Endothelial cell of umbilical vein (primary cell): Measurements from ENCODE around the gene XDH.

Experiments used
- EZH2 ChIP-seq: IDR thresholded peaks from 2 replicates; pipeline ENCODE4 v1.6.1; 2012; ENCODE audit warnings: borderline replicate concordance, low read depth, mild to moderate bottlenecking, moderate library complexity, low read length, inconsistent platforms; ENCODE audit not compliant: severe bottlenecking
- FOS ChIP-seq: IDR thresholded peaks from 2 replicates; pipeline ENCODE4 v1.6.1; 2011; ENCODE audit warnings: mild to moderate bottlenecking, low read length, moderate library complexity, borderline replicate concordance; ENCODE audit not compliant: insufficient read depth
- GATA2 ChIP-seq: IDR thresholded peaks from 2 replicates; pipeline ENCODE4 v1.7.0; 2011; ENCODE audit warnings: low read depth, mild to moderate bottlenecking, moderate library complexity, mixed read lengths, low read length; ENCODE audit not compliant: insufficient read length, insufficient read depth
- JUN ChIP-seq: IDR thresholded peaks from 2 replicates; pipeline ENCODE4 v1.6.1; 2011; ENCODE audit warnings: borderline replicate concordance, low read depth; ENCODE audit not compliant: insufficient read length, insufficient read depth
- MYC ChIP-seq: IDR thresholded peaks from one replicate; pipeline ENCODE4 v1.6.1; 2011; ENCODE audit warnings: mild to moderate bottlenecking, low read depth, low read length
- POLR2A ChIP-seq: IDR thresholded peaks from 2 replicates; pipeline ENCODE4 v1.6.1; 2012; ENCODE audit warnings: low read depth, mild to moderate bottlenecking, control low read depth, low read length
- POLR2AphosphoS5 ChIP-seq: IDR thresholded peaks from 2 replicates; pipeline ENCODE4 v1.6.1; 2012; ENCODE audit warnings: low read depth, mild to moderate bottlenecking, control low read depth, low read length, moderate library complexity; ENCODE audit not compliant: insufficient read depth
- TF ChIP-seq, protein P1 (sequence below), 2 donors: IDR thresholded peaks; 1 replicate in 1 of 2; 2 replicates in 1 of 2; pipeline ENCODE4 v1.5.1; 2011; ENCODE audit warnings: low read length in 2 of 2, mild to moderate bottlenecking in 2 of 2, moderate library complexity in 2 of 2, control low read depth in 1 of 2, inconsistent platforms in 1 of 2, low read depth in 1 of 2; ENCODE audit not compliant: insufficient read depth in 1 of 2; ENCODE audit errors: extremely low read depth in 1 of 2
- TF ChIP-seq, protein P2 (sequence below): IDR thresholded peaks from 2 replicates; pipeline ENCODE4 v1.6.1; 2011; ENCODE audit not compliant: insufficient read depth, insufficient read length

DNA sequence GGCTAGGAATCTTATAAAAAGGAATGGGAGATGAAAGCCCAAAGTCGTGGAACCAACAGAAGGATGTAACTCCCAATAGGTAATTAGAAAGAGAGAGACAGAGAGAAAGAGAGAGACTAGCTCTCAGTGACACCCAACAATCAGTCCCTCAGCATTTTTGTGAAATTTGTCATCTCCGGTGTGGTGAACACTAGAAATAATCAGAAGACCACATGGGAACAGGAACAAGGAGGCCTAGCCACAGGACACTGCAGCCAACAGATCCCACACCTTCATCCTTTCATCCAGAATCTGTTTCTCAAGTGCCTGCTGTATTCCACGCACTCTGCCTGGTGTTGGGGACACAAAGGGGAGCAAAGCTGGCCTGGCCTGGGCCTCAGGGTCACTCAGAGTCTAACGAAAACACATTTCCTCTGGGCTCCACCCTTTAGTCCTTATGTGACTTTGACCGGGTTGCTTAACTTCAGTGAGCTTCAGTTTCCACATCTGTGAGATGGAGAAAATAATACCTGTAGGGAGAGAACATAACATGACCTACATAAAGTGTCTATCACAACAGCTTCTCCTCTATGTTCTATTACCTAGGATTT lies 127.5 kb downstream of the XDH start:
- TF ChIP-seq, protein P1, sequence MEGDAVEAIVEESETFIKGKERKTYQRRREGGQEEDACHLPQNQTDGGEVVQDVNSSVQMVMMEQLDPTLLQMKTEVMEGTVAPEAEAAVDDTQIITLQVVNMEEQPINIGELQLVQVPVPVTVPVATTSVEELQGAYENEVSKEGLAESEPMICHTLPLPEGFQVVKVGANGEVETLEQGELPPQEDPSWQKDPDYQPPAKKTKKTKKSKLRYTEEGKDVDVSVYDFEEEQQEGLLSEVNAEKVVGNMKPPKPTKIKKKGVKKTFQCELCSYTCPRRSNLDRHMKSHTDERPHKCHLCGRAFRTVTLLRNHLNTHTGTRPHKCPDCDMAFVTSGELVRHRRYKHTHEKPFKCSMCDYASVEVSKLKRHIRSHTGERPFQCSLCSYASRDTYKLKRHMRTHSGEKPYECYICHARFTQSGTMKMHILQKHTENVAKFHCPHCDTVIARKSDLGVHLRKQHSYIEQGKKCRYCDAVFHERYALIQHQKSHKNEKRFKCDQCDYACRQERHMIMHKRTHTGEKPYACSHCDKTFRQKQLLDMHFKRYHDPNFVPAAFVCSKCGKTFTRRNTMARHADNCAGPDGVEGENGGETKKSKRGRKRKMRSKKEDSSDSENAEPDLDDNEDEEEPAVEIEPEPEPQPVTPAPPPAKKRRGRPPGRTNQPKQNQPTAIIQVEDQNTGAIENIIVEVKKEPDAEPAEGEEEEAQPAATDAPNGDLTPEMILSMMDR (IDR thresholded peaks at IDR 0.05; ENCODE audit: extremely low read depth in 1 of 2, insufficient read depth in 1 of 2, low read depth in 1 of 2, low read length in 2 of 2), result no peak
- no peak for TF ChIP-seq MYC
- TF ChIP-seq, protein P2, sequence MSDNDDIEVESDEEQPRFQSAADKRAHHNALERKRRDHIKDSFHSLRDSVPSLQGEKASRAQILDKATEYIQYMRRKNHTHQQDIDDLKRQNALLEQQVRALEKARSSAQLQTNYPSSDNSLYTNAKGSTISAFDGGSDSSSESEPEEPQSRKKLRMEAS, result no peak
- no peak for TF ChIP-seq POLR2AphosphoS5
- no peak for TF ChIP-seq POLR2A
- TF ChIP-seq EZH2, result no peak
- no peak for TF ChIP-seq GATA2
- TF ChIP-seq FOS, result peak; percentile 5
- TF ChIP-seq JUN, result no peak
